ENCODE measurements around the gene IREB2. TPM values are rescaled to one million over a fixed set of nuclear protein-coding genes. Genes with fewer than 3 reads are reported as not detected.

The IREB2 gene
- total RNA-seq, 2 experiments from 2014 or later = 50.8 to 66.5 TPM

- DNase-seq = peak; percentile 54
- peak overlapping the region; percentile 87 for H3K4me3 Mint-ChIP-seq
- H3K9me3 Mint-ChIP-seq (ENCODE audit: low read depth) = no peaks in the 10 kb centered on the region
- no peaks in the 10 kb centered on the region for H3K27me3 Mint-ChIP-seq
- peaks cover 28% of the 10 kb centered on the region for H3K36me3 Mint-ChIP-seq (ENCODE audit: low read depth)
- peak; percentile 7 for ATAC-seq
- ChIA-PET CTCF (interaction anchor here (0.5 to 3.2 kb wide), 7 partner anchors 11 to 379 kb away, joined by 3 to 15 read pairs (median 4); partner anchors contain the start of gene PSMA4), POLR2A (interaction anchor here (1.0 to 2.7 kb wide), 4 partner anchors 12 to 173 kb away, joined by 3 to 12 read pairs (median 6); partner anchors contain the start of gene PSMA4)
- intact Hi-C loops (cut with DNase I, micrococcal nuclease) = loop anchor here (1.0 to 5.0 kb wide), 14 partner anchors 69 to 874 kb away; partner anchors contain the start of genes MORF4L1 (in 2 of the 2), PSMA4 (in 2 of the 2), SKIC8 (in 2 of the 2) and CHRNA5 (in 1 of the 2)
- peaks cover 41% of the 10 kb centered on the region for H3K4me1 Mint-ChIP-seq
- H3K27ac Mint-ChIP-seq = peak overlapping the region; percentile 94
Measured at GRCh38 chr15:78438619-78439285, 736 bp downstream of the IREB2 start.

DNA sequence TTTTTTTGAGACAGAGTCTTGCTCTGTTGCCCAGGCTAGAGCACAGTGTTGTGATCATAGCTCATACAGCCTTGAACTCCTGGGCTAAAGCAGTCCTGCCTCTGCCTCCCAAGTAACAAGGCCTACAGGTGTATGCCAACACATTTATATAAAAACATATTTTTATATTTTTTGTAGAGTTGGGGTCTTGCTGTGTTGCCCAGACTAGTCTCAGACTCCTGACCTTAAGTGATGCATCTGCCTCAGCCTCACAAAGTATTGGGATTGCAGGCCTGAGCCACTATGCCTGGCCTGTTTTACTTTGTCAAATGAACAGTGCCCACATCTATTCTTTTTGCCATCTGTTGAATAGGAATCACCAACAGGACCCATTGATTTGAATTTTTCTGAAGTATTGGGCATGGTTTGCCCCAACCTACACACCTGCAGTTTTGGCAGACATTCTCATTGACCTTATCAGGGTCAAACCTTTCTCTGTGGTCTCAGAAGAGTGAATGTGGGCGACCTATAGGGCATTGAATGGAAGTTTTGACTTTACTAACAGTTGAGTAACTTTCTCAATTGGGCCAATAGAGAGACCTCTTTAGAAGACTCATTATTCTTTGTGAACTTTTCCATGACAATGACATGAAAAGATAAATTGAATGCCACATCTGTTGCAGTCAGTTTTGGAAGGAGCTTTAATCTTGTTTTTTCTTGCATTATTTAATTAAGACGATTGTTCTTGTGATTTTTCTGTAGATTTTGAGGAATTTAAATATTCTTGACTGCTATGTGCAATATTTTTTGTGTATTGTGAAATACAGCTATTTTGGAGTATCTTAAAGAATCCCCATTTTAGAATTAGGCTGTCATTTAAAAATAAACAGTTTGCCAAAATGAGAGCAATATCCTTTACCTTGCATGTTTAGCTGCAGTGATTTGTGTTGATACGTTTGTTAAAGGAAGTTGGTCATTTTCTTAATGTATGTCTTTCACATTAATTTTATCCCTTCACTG lies 2.7 kb downstream of the IREB2 start:
- intact Hi-C loops (cut with DNase I, micrococcal nuclease) = no loop called here
- peaks cover 41% of the 10 kb centered on the region for H3K36me3 Mint-ChIP-seq (ENCODE audit: low read depth)
- H3K4me3 Mint-ChIP-seq = peak overlapping the region; percentile 87
- ATAC-seq (peak; percentile 27), DNase-seq (peak; percentile 24)
- peaks cover 54% of the 10 kb centered on the region for H3K4me1 Mint-ChIP-seq
- no peaks in the 10 kb centered on the region for H3K27me3 Mint-ChIP-seq
- H3K27ac Mint-ChIP-seq = peak overlapping the region; percentile 67
- POLR2A ChIA-PET = interaction anchor here (0.6 to 0.7 kb wide), 3 partner anchors 56 to 265 kb away, joined by 3 to 4 read pairs (median 3); no protein-coding TSS in a partner anchor
- CTCF ChIA-PET = interaction anchor here (3.2 kb wide), 1 partner anchor 9 kb away, joined by 15 read pairs; no protein-coding TSS in a partner anchor
- no peaks in the 10 kb centered on the region for H3K9me3 Mint-ChIP-seq (ENCODE audit: low read depth)

GRCh38 chr15:78444255-78444654 lies 6.2 kb downstream of the IREB2 start:
- intact Hi-C loops (cut with DNase I, micrococcal nuclease) = no loop called here
- Mint-ChIP-seq H3K4me1 (peaks cover 68% of the 10 kb centered on the region), H3K4me3 (no peak overlapping the region), H3K27me3 (no peaks in the 10 kb centered on the region), H3K27ac (peak overlapping the region; percentile 39), H3K9me3 (ENCODE audit: low read depth) (no peaks in the 10 kb centered on the region), H3K36me3 (ENCODE audit: low read depth) (peaks cover 57% of the 10 kb centered on the region)
- ChIA-PET CTCF (no interaction called here), POLR2A (no interaction called here)
- DNase-seq (no peak), ATAC-seq (no peak)

- intact Hi-C loops (cut with DNase I, micrococcal nuclease) = no loop called here
- Mint-ChIP-seq H3K9me3 (ENCODE audit: low read depth) (no peaks in the 10 kb centered on the region), H3K36me3 (ENCODE audit: low read depth) (peaks cover 55% of the 10 kb centered on the region), H3K4me3 (no peak overlapping the region), H3K27me3 (no peaks in the 10 kb centered on the region), H3K27ac (peak overlapping the region; percentile 21), H3K4me1 (peaks cover 61% of the 10 kb centered on the region)
- no peak for ATAC-seq
- POLR2A ChIA-PET = interaction anchor here (0.6 kb wide), 1 partner anchor 1473 kb away, joined by 3 read pairs; no protein-coding TSS in a partner anchor
- no peak for DNase-seq
- CTCF ChIA-PET = no interaction called here
Measured at GRCh38 chr15:78445875-78446274, 7.9 kb downstream of the IREB2 start.

DNA sequence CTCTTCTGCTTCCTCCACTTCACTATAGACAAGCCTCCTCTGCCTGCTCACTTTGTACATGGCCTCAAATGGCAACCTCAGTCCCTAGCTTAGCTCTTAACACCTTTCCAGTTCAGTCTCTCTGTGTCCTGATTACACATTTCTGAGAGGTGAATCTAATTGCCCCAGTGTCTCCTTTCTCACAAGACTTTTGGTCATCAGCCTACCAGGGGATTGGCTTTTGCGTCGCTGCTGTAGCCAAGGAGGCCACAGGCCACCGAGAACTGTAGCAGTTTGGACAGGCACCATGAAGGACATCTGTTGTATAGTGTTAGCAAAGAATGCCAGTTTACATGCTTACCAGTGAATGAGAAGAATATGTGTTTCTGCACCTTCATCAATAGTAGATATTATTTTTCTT lies 8.5 kb downstream of the IREB2 start:
- ATAC-seq (no peak), DNase-seq (no peak)
- CTCF ChIA-PET = no interaction called here
- peaks cover 54% of the 10 kb centered on the region for H3K4me1 Mint-ChIP-seq
- H3K27ac Mint-ChIP-seq = peak overlapping the region; percentile 8
- no peak overlapping the region for H3K4me3 Mint-ChIP-seq
- no peaks in the 10 kb centered on the region for H3K9me3 Mint-ChIP-seq (ENCODE audit: low read depth)
- peaks cover 49% of the 10 kb centered on the region for H3K36me3 Mint-ChIP-seq (ENCODE audit: low read depth)
- POLR2A ChIA-PET = interaction anchor here (0.6 kb wide), 1 partner anchor 1473 kb away, joined by 3 read pairs; no protein-coding TSS in a partner anchor
- H3K27me3 Mint-ChIP-seq = no peaks in the 10 kb centered on the region
- intact Hi-C loops (cut with DNase I, micrococcal nuclease) = no loop called here

DNA sequence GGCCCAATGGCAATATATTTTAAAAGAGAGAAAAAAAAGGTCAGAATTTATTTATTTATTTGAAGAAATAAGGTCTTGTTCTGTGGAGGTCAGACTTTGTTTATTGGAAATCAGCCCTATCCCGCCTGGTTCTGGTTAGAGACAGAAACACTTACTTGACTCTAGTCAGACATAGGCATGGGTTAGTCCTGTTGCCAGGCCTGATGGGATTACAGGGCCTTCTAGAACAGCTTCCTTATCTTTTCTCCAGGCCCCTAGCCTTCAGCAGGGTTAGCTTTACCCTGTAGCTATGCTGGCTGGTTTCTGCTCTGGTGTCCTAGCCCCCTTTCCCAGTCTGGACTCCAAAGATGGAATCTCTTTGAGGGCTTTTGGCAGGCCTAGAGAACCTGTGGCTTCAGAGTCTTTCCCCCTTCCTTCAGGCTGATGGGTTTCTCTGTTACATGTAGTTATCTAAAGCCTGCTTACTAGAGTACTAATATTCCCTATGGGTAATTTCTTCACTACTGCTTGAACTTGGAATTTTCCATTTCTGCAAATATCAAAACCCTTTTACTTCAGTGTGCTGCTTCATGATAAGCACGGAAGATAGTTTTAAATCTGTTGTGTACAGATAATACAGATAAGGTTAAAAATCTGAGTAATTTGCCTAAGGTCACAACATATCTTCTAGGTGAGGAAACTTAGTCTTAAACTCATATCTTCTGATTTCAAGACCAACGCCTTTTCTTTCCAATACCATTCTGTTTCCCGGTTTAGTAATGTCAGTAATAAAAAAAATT lies 10.6 kb downstream of the IREB2 start:
- no peaks in the 10 kb centered on the region for H3K27me3 Mint-ChIP-seq
- ChIA-PET POLR2A (interaction anchor here (0.8 kb wide), 1 partner anchor 12 kb away, joined by 3 read pairs; no protein-coding TSS in a partner anchor), CTCF (interaction anchor here (0.6 to 3.4 kb wide), 2 partner anchors 10 to 179 kb away, joined by 3 to 15 read pairs; partner anchors contain the start of gene IREB2)
- peaks cover 59% of the 10 kb centered on the region for H3K4me1 Mint-ChIP-seq
- peaks cover 51% of the 10 kb centered on the region for H3K36me3 Mint-ChIP-seq (ENCODE audit: low read depth)
- DNase-seq = no peak
- no peak overlapping the region for H3K27ac Mint-ChIP-seq
- H3K4me3 Mint-ChIP-seq = no peak overlapping the region
- ATAC-seq = no peak
- intact Hi-C loops (cut with DNase I, micrococcal nuclease) = no loop called here
- H3K9me3 Mint-ChIP-seq (ENCODE audit: low read depth) = no peaks in the 10 kb centered on the region

- H3K4me3 Mint-ChIP-seq = no peak overlapping the region
- ATAC-seq = no peak
- peaks cover 61% of the 10 kb centered on the region for H3K4me1 Mint-ChIP-seq
- DNase-seq = no peak
- no peak overlapping the region for H3K27ac Mint-ChIP-seq
- POLR2A ChIA-PET = interaction anchor here (1.6 kb wide), 1 partner anchor 11 kb away, joined by 4 read pairs; the partner anchor contains the start of gene IREB2
- peaks cover 46% of the 10 kb centered on the region for H3K36me3 Mint-ChIP-seq (ENCODE audit: low read depth)
- H3K27me3 Mint-ChIP-seq = no peaks in the 10 kb centered on the region
- no peaks in the 10 kb centered on the region for H3K9me3 Mint-ChIP-seq (ENCODE audit: low read depth)
- CTCF ChIA-PET = interaction anchor here (0.7 to 3.4 kb wide), 5 partner anchors 11 to 31 kb away, joined by 3 to 15 read pairs (median 5); partner anchors contain the start of gene IREB2
- intact Hi-C loops (cut with DNase I, micrococcal nuclease) = no loop called here
Measured at GRCh38 chr15:78449220-78449999, 11.4 kb downstream of the IREB2 start.

DNA sequence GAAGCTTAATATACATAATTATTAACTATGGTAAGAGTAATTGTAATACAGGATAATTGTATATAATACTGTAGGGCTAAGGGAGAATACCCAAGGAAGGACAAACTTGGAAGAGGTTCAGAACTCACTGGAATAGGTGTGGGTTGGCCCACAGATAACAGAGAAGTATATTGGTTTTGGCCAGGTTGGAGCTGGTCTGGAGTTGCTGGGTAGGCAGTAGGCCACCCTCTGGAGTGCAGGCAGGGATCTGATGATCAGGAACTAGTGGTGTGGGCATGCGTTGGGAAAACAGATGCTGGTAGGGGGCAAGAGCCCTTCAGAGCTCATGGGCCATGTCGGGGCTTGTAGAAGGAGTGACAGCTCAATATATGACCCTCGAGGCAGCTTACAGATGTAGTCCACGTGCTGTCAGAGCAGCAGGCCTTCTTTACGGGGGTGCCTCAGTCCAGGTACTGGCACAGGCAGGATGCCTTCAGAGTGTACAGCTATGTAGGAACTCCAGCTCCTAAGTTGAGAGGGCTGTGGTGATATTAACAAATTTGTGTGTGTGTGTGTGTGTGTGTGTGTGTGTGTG lies 12.4 kb downstream of the IREB2 start:
- H3K27ac Mint-ChIP-seq = no peak overlapping the region
- POLR2A ChIA-PET = interaction anchor here (1.6 kb wide), 1 partner anchor 12 kb away, joined by 4 read pairs; the partner anchor contains the start of gene IREB2
- CTCF ChIA-PET = interaction anchor here (0.6 to 3.4 kb wide), 8 partner anchors 10 to 312 kb away, joined by 3 to 15 read pairs (median 4); partner anchors contain the start of gene IREB2
- intact Hi-C loops (cut with DNase I, micrococcal nuclease) = no loop called here
- no peaks in the 10 kb centered on the region for H3K9me3 Mint-ChIP-seq (ENCODE audit: low read depth)
- DNase-seq = no peak
- no peak for ATAC-seq
- H3K27me3 Mint-ChIP-seq = no peaks in the 10 kb centered on the region
- no peak overlapping the region for H3K4me3 Mint-ChIP-seq
- H3K36me3 Mint-ChIP-seq (ENCODE audit: low read depth) = peaks cover 43% of the 10 kb centered on the region
- peaks cover 64% of the 10 kb centered on the region for H3K4me1 Mint-ChIP-seq

GRCh38 chr15:78452485-78452884 lies 14.5 kb downstream of the IREB2 start:
- CTCF ChIA-PET = no interaction called here
- H3K36me3 Mint-ChIP-seq (ENCODE audit: low read depth) = peaks cover 28% of the 10 kb centered on the region
- POLR2A ChIA-PET = no interaction called here
- H3K27me3 Mint-ChIP-seq = no peaks in the 10 kb centered on the region
- H3K27ac Mint-ChIP-seq = peak overlapping the region; percentile 13
- DNase-seq = no peak
- intact Hi-C loops (cut with DNase I, micrococcal nuclease) = no loop called here
- ATAC-seq = no peak
- no peaks in the 10 kb centered on the region for H3K9me3 Mint-ChIP-seq (ENCODE audit: low read depth)
- no peak overlapping the region for H3K4me3 Mint-ChIP-seq
- peaks cover 65% of the 10 kb centered on the region for H3K4me1 Mint-ChIP-seq

GRCh38 chr15:78453447-78453846 lies 15.4 kb downstream of the IREB2 start:
- CTCF ChIA-PET = interaction anchor here (0.6 to 0.8 kb wide), 2 partner anchors 10 to 284 kb away, joined by 3 read pairs; no protein-coding TSS in a partner anchor
- no peak for DNase-seq
- intact Hi-C loops (cut with DNase I, micrococcal nuclease) = no loop called here
- POLR2A ChIA-PET = no interaction called here
- Mint-ChIP-seq H3K9me3 (ENCODE audit: low read depth) (no peaks in the 10 kb centered on the region), H3K4me1 (peaks cover 70% of the 10 kb centered on the region), H3K27ac (peak overlapping the region; percentile 52), H3K27me3 (no peaks in the 10 kb centered on the region), H3K4me3 (no peak overlapping the region), H3K36me3 (ENCODE audit: low read depth) (peaks cover 29% of the 10 kb centered on the region)
- no peak for ATAC-seq

Measured in activated CD4-positive, alpha-beta T cell treated with anti-CD3 and anti-CD28 coated beads for 36 hours (primary cell).